Measurements from ENCODE around the gene PISD. TPM values are rescaled to one million over a fixed set of nuclear protein-coding genes. Genes with fewer than 3 reads are reported as not detected.

PISD gene
- total and polyA plus RNA-seq, 4 donors: 23.4 to 47.2 (median 33.9) TPM

DNA sequence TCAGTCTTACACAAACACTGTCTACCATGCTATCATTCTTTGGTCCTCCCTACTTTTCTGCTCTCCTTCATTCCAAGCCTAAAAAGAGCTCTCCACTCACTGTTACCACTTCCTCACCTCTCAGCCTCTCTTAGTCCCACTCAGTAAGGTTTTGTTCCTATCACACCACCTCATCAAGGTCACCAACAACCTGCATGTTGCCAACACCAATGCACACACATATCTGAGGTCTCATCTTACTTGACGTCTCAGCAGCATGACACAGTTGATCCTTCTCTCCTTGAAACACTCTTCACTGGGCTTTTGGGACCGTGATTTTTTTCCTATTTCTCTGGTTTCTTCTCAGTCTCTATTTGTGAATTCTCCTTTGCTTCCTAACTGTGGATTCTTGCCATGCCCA lies 8.1 kb downstream of the PISD start:
- Histone ChIP-seq H3K36me3 (ENCODE audit: control insufficient read depth, insufficient read depth, low read length) (peaks cover 15% of the 10 kb centered on the region), H3K9me3 (ENCODE audit: control insufficient read depth, insufficient read depth, low read length) (no peaks in the 10 kb centered on the region), H3K27me3 (ENCODE audit: control insufficient read depth, insufficient read depth, low read length) (no peaks in the 10 kb centered on the region), H3K27ac (ENCODE audit: low read depth, low read length) (no peak overlapping the region), H3K4me1 (ENCODE audit: control insufficient read depth, insufficient read depth, low read length) (no peaks in the 10 kb centered on the region), H3K4me3 (ENCODE audit: low read depth, low read length) (no peak overlapping the region)
- WGBS (ENCODE audit: insufficient coverage): 100% methylated on average over 2 of the region's 2 CpGs
- DNase-seq (ENCODE audit: low read depth in 4 of 6, low spot score in 6 of 6): no peak

DNA sequence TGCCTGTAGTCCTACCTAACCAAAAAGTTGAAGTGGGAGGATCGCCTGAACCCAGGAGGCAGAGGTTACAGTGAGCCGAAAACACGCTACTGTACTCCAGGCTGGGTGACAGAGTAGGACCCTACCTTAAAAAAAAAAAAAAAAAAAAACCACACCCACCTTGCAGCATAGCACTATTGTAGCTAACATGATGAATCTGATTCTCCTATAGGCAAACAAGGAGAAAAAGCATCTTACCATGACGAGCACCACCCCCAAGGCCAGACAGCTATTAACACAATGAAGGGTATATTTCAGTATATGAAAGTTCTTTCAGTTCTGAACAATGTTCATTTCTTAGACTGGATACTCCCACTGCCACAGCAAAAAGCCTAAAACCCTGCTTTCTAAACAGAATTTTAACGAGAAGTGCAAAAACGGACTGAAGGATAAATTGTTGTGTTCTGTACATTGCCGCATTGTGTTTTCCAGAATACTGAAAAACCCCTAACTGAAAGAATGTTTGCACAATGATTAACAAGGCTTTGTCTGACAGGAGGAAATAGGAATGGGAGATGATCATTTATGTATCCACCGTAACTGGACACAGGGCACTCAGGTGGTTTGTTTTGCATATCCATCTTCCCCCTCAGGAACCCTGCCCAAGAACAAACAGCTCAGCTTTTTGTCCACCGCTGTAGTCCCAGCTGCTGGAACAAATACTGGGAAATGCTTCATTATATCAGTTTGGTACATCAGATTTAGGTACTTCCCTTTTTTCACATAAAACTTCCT lies 8.9 kb downstream of the PISD start:
- WGBS (ENCODE audit: insufficient coverage): 100% methylated on average over 1 of the region's 9 CpGs
- Histone ChIP-seq H3K36me3 (ENCODE audit: control insufficient read depth, insufficient read depth, low read length) (peaks cover 20% of the 10 kb centered on the region), H3K9me3 (ENCODE audit: control insufficient read depth, insufficient read depth, low read length) (no peaks in the 10 kb centered on the region), H3K27ac (ENCODE audit: low read depth, low read length) (no peak overlapping the region), H3K4me3 (ENCODE audit: low read depth, low read length) (no peak overlapping the region), H3K27me3 (ENCODE audit: control insufficient read depth, insufficient read depth, low read length) (no peaks in the 10 kb centered on the region), H3K4me1 (ENCODE audit: control insufficient read depth, insufficient read depth, low read length) (no peaks in the 10 kb centered on the region)
- DNase-seq (ENCODE audit: low read depth in 4 of 6, low spot score in 6 of 6): no peak

DNA sequence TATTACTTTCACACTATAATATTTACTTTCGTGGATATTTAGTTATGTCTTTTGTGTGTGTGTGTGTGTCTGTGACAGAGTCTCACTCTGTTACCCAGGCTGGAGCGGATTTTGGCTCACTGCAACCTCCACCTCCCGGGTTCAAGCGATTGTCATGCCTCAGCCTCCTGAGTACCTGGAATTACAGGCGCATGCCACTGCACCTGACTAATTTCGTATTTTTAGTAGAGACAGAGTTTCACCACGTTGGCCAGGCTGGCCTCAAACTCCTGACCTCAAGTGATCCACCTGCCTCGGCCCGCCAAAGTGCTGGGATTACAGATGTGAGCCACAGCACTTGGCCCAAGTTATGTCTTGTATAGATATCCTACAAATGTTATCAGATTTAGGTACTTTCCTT lies 9.9 kb downstream of the PISD start:
- Histone ChIP-seq H3K27me3 (ENCODE audit: control insufficient read depth, insufficient read depth, low read length) (no peaks in the 10 kb centered on the region), H3K27ac (ENCODE audit: low read depth, low read length) (no peak overlapping the region), H3K36me3 (ENCODE audit: control insufficient read depth, insufficient read depth, low read length) (peaks cover 24% of the 10 kb centered on the region), H3K4me3 (ENCODE audit: low read depth, low read length) (no peak overlapping the region), H3K9me3 (ENCODE audit: control insufficient read depth, insufficient read depth, low read length) (no peaks in the 10 kb centered on the region), H3K4me1 (ENCODE audit: control insufficient read depth, insufficient read depth, low read length) (no peaks in the 10 kb centered on the region)
- no peak for DNase-seq (ENCODE audit: low read depth in 4 of 6, low spot score in 6 of 6)
- 96% methylated on average over 5 of the region's 9 CpGs for WGBS (ENCODE audit: insufficient coverage)

DNA sequence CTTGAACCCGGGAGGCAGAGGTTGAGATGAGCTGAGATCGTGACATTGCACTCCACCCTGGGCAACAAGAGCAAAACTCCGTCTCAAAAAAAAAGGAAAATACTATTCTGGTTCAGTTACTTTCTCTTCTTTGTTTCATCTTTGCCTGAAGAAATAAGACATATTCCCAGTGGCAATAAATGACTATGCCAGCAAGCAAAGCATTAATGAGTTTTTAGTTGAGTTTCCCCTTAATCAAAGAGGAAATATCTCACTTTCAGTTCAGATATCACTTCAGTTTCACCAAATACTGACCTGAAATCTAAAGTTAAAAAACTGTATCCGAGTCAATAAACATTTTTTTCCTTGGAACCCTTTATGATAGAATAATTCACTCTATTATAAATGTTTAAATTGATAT lies 10.4 kb downstream of the PISD start:
- no peak overlapping the region for H3K4me3 ChIP-seq (ENCODE audit: low read depth, low read length)
- DNase-seq (ENCODE audit: low read depth in 4 of 6, low spot score in 6 of 6): no peak
- H3K36me3 ChIP-seq (ENCODE audit: control insufficient read depth, insufficient read depth, low read length): peaks cover 24% of the 10 kb centered on the region
- no peaks in the 10 kb centered on the region for H3K4me1 ChIP-seq (ENCODE audit: control insufficient read depth, insufficient read depth, low read length)
- no CpG with 5 or more reads among the region's 4 CpGs for WGBS (ENCODE audit: insufficient coverage)
- H3K27ac ChIP-seq (ENCODE audit: low read depth, low read length): no peak overlapping the region
- no peaks in the 10 kb centered on the region for H3K9me3 ChIP-seq (ENCODE audit: control insufficient read depth, insufficient read depth, low read length)
- H3K27me3 ChIP-seq (ENCODE audit: control insufficient read depth, insufficient read depth, low read length): no peaks in the 10 kb centered on the region

DNA sequence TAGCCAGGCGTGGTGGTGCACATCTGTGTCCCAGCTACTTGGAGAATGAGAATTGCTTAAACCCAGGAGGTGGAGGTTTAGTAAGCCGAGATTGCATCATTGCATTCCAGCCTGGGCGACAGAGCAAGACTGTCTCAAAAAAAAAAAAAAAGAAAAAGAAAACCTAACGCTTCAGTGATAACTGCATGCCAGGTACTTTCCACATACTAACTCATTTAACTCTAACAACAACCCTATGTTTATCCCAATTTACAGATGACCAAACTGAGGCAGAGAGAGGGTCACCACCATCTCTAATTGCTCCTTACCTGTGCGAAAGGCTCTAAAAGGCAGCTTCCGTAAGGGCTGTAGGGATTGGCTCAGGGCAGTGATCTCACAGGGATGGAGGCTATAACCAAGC lies 11.6 kb downstream of the PISD start:
- H3K9me3 ChIP-seq (ENCODE audit: control insufficient read depth, insufficient read depth, low read length): no peaks in the 10 kb centered on the region
- H3K36me3 ChIP-seq (ENCODE audit: control insufficient read depth, insufficient read depth, low read length): peaks cover 24% of the 10 kb centered on the region
- no peak overlapping the region for H3K27ac ChIP-seq (ENCODE audit: low read depth, low read length)
- WGBS (ENCODE audit: insufficient coverage): no CpG with 5 or more reads among the region's 6 CpGs
- DNase-seq (ENCODE audit: low read depth in 4 of 6, low spot score in 6 of 6): no peak
- H3K27me3 ChIP-seq (ENCODE audit: control insufficient read depth, insufficient read depth, low read length): no peaks in the 10 kb centered on the region
- H3K4me1 ChIP-seq (ENCODE audit: control insufficient read depth, insufficient read depth, low read length): no peaks in the 10 kb centered on the region
- H3K4me3 ChIP-seq (ENCODE audit: low read depth, low read length): no peak overlapping the region

DNA sequence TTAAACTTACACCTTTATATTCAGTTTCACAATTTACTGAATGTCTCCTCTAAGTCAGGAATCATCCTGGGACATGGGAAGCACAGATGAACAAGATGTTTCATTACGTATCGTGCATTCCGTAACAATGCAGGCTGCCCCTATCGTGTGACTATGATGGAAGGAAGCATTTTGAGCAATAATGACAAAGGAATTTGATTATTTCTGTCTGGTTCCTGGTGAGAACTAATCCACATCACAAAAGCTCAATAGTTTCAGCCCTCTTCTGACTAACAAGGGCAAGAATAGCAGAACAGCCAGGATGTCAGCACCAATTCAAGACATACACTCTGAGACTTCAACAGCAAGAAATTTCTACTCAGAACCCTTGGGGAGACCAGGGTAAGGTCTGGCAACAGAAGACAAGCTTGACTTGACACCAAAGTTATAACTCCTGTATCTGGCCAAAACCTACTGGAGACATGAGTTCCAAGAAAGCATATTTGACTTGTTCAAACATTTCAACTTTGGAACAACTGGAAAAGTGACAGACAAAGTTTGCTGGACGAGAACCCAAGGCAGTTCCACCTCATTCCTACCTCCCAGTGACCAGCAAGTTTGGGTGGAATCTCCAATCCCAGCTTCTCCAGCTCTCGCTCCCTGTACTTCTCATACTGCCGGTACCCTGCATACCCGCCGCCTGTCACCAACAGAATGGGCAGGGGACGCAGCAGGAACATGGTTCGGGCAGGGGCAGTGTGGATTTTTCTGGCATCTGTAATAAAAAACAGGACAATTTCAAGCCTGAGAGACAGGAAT lies 14.3 kb downstream of the PISD start:
- Histone ChIP-seq H3K36me3 (ENCODE audit: control insufficient read depth, insufficient read depth, low read length) (peaks cover 35% of the 10 kb centered on the region), H3K4me3 (ENCODE audit: low read depth, low read length) (no peak overlapping the region), H3K27me3 (ENCODE audit: control insufficient read depth, insufficient read depth, low read length) (no peaks in the 10 kb centered on the region), H3K4me1 (ENCODE audit: control insufficient read depth, insufficient read depth, low read length) (no peaks in the 10 kb centered on the region), H3K9me3 (ENCODE audit: control insufficient read depth, insufficient read depth, low read length) (no peaks in the 10 kb centered on the region), H3K27ac (ENCODE audit: low read depth, low read length) (no peak overlapping the region)
- DNase-seq (ENCODE audit: low read depth in 4 of 6, low spot score in 6 of 6): no peak
- WGBS (ENCODE audit: insufficient coverage): 97% methylated on average over 3 of the region's 11 CpGs

DNA sequence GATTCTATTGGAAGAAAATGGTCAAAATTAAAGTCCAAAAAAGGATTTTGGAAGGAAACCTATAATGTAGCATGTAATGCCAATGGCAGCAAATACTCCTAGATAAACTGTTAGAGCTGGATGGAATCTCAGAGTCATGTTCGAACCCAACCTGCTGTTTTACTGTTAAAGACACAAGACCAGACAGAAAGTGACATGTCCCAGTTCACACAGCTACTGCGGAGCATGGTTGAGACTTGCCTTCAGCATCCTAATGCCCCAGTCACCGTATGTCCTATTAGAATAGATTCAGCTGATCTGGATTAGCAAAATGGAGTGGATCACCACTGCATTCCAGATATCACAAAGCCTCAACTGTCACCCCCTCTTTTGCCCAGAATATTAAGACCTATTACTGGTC lies 14.9 kb downstream of the PISD start:
- no peak overlapping the region for H3K4me3 ChIP-seq (ENCODE audit: low read depth, low read length)
- H3K27ac ChIP-seq (ENCODE audit: low read depth, low read length): no peak overlapping the region
- DNase-seq (ENCODE audit: low read depth in 4 of 6, low spot score in 6 of 6): no peak
- H3K4me1 ChIP-seq (ENCODE audit: control insufficient read depth, insufficient read depth, low read length): no peaks in the 10 kb centered on the region
- H3K27me3 ChIP-seq (ENCODE audit: control insufficient read depth, insufficient read depth, low read length): no peaks in the 10 kb centered on the region
- 95% methylated on average over 3 of the region's 3 CpGs for WGBS (ENCODE audit: insufficient coverage)
- peaks cover 40% of the 10 kb centered on the region for H3K36me3 ChIP-seq (ENCODE audit: control insufficient read depth, insufficient read depth, low read length)
- no peaks in the 10 kb centered on the region for H3K9me3 ChIP-seq (ENCODE audit: control insufficient read depth, insufficient read depth, low read length)

DNA sequence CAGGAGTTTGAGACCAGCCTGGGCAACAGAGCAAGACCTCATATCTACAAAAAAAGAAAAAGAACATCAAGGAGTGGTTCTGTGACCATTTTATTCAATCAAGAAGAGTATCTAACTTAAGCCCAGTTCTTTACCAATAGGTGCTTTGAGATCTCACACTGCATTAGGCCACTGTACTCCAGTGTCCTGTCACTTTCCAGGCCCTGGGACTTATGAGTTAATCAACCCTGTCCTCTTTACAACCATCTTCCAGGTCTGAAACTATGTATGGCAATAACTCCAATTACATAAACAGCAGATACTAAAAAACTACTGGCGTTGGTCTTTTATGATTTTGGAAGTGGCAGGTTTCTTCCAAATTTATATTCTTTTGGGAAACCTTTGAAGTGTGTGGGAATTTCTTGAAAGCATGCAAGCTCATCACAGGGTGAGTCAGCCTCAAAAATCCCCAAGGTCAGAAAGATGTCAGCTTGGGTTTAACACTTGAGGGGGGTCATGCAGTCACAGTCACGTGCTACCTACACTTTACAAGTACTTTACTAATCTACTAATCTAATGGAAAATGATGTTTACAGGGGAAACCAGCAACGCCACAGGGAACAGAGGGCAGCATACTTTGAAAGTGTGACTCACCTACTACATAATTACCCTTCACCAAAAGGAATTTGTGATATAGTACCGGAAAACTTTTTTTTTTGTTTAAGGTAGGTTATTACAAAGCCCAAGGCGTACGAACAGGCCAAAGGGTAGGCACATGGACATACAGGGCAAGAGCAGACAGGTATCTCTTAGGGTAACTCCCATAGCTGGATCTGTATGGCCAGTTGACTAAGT lies 15.6 kb downstream of the PISD start:
- 96% methylated on average over 2 of the region's 6 CpGs for WGBS (ENCODE audit: insufficient coverage)
- DNase-seq (ENCODE audit: low read depth in 4 of 6, low spot score in 6 of 6): no peak
- Histone ChIP-seq H3K36me3 (ENCODE audit: control insufficient read depth, insufficient read depth, low read length) (peaks cover 42% of the 10 kb centered on the region), H3K4me3 (ENCODE audit: low read depth, low read length) (no peak overlapping the region), H3K4me1 (ENCODE audit: control insufficient read depth, insufficient read depth, low read length) (no peaks in the 10 kb centered on the region), H3K9me3 (ENCODE audit: control insufficient read depth, insufficient read depth, low read length) (no peaks in the 10 kb centered on the region), H3K27ac (ENCODE audit: low read depth, low read length) (no peak overlapping the region), H3K27me3 (ENCODE audit: control insufficient read depth, insufficient read depth, low read length) (no peaks in the 10 kb centered on the region)

DNA sequence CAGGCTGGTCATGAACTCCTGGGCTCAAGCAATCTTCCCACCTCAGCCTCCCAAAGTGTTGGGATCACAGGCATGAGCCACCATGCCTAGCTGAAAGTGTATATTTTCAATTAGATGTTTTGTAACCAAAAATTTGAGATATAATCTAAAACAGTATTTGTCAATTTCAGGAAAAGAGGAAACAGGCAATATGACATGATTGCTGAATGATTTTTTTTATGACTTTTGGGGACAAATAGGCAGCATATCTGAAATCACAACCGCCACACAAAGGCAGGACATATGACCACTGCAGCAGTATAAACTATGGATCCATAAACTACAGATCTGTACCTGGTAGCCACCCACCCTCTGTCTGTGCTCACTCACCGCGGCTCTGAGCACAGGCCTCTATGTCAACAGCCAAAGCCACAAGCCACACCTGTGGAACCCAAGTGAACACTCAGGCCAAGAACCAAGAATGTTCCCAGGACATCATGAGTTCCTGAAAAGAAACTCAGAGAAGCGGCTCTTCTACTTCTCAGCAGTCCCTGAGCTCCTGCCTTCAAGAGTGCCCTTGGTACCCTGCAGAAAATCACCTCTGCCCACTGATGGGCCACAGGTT lies 22.5 kb downstream of the PISD start:
- H3K4me1 ChIP-seq (ENCODE audit: control insufficient read depth, insufficient read depth, low read length): no peaks in the 10 kb centered on the region
- H3K4me3 ChIP-seq (ENCODE audit: low read depth, low read length): no peak overlapping the region
- no peaks in the 10 kb centered on the region for H3K9me3 ChIP-seq (ENCODE audit: control insufficient read depth, insufficient read depth, low read length)
- 89% methylated on average over 4 of the region's 4 CpGs for WGBS (ENCODE audit: insufficient coverage)
- no peak overlapping the region for H3K27ac ChIP-seq (ENCODE audit: low read depth, low read length)
- H3K36me3 ChIP-seq (ENCODE audit: control insufficient read depth, insufficient read depth, low read length): peaks cover 19% of the 10 kb centered on the region
- no peaks in the 10 kb centered on the region for H3K27me3 ChIP-seq (ENCODE audit: control insufficient read depth, insufficient read depth, low read length)
- DNase-seq (ENCODE audit: low read depth in 4 of 6, low spot score in 6 of 6): no peak

All from spinal cord (tissue), 10 donors.